Measurements from ENCODE around the gene GDPGP1. TPM values are rescaled to one million over a fixed set of nuclear protein-coding genes. Genes with fewer than 3 reads are reported as not detected.

Gene GDPGP1
- total and polyA plus RNA-seq, 4 donors: 2.5 to 8.6 (median 5.1) TPM

- Histone ChIP-seq H3K4me3 (ENCODE audit: low read depth in 1 of 3, low read length in 3 of 3) (no peak overlapping the region), H3K27me3 (ENCODE audit: control insufficient read depth in 4 of 4, insufficient read depth in 4 of 4, low read length in 3 of 4) (no peaks in the 10 kb centered on the region), H3K4me1 (ENCODE audit: control insufficient read depth in 4 of 4, insufficient read depth in 4 of 4, low read length in 3 of 4) (no peaks in the 10 kb centered on the region), H3K9me3 (ENCODE audit: control insufficient read depth in 4 of 4, low read length in 3 of 4) (no peaks in the 10 kb centered on the region), H3K9ac (ENCODE audit: low read depth in 1 of 2, low read length in 2 of 2) (no peak overlapping the region), H3K36me3 (ENCODE audit: control insufficient read depth in 4 of 4, insufficient read depth in 3 of 4, low read depth in 1 of 4, low read length in 3 of 4) (peaks cover 5 to 15% (median 8%) of the 10 kb centered on the region in 4 donors), H3K27ac (ENCODE audit: low read depth in 1 of 2, low read length in 2 of 2) (no peak overlapping the region)
- WGBS: 92% methylated on average over 8 of the region's 8 CpGs
- DNase-seq (ENCODE audit: low spot score): no peak
- no peak for TF ChIP-seq YY1 (IDR thresholded peaks at IDR 0.05)
- TF ChIP-seq HNF4G (IDR thresholded peaks at IDR 0.05): no peak
- TF ChIP-seq ATF3 (IDR thresholded peaks at IDR 0.05): no peak
- TF ChIP-seq RAD21 (IDR thresholded peaks at IDR 0.05): no peak
- TF ChIP-seq FOXA1 (IDR thresholded peaks at IDR 0.05): no peak
- no peak for TF ChIP-seq HNF4A (conservative IDR thresholded peaks at IDR 0.05)
- TF ChIP-seq EGR1 (IDR thresholded peaks at IDR 0.05; ENCODE audit: low read depth in 2 of 2): no peak
- no peak for TF ChIP-seq FOXA2 (IDR thresholded peaks at IDR 0.05)
- TF ChIP-seq MAX (IDR thresholded peaks at IDR 0.05): no peak
- TF ChIP-seq ZBTB33 (IDR thresholded peaks at IDR 0.05): no peak
- TF ChIP-seq GABPA (IDR thresholded peaks at IDR 0.05 in 1 of 2, conservative IDR thresholded peaks at IDR 0.05 in 1 of 2): no peak
- no peak for TF ChIP-seq RXRA (IDR thresholded peaks at IDR 0.05)
- TF ChIP-seq NR2F2 (IDR thresholded peaks at IDR 0.05): no peak
- TF ChIP-seq SP1 (IDR thresholded peaks at IDR 0.05): no peak
- TF ChIP-seq JUND (IDR thresholded peaks at IDR 0.05): no peak
- no peak for TF ChIP-seq TAF1 (conservative IDR thresholded peaks at IDR 0.05)
- TF ChIP-seq REST (IDR thresholded peaks at IDR 0.05): no peak
These were observed 6.8 kb downstream of the GDPGP1 start for GRCh38 chr15:90240856-90241255.

- Histone ChIP-seq H3K4me3 (ENCODE audit: low read depth in 1 of 3, low read length in 3 of 3) (no peak overlapping the region), H3K9me3 (ENCODE audit: control insufficient read depth in 4 of 4, low read length in 3 of 4) (no peaks in the 10 kb centered on the region), H3K4me1 (ENCODE audit: control insufficient read depth in 4 of 4, insufficient read depth in 4 of 4, low read length in 3 of 4) (no peaks in the 10 kb centered on the region), H3K36me3 (ENCODE audit: control insufficient read depth in 4 of 4, insufficient read depth in 3 of 4, low read depth in 1 of 4, low read length in 3 of 4) (peaks cover 5 to 15% (median 8%) of the 10 kb centered on the region in 4 donors), H3K9ac (ENCODE audit: low read depth in 1 of 2, low read length in 2 of 2) (no peak overlapping the region), H3K27me3 (ENCODE audit: control insufficient read depth in 4 of 4, insufficient read depth in 4 of 4, low read length in 3 of 4) (no peaks in the 10 kb centered on the region), H3K27ac (ENCODE audit: low read depth in 1 of 2, low read length in 2 of 2) (no peak overlapping the region)
- no peak for DNase-seq (ENCODE audit: low spot score)
- WGBS: 84% methylated on average over 22 of the region's 22 CpGs
- TF ChIP-seq NR2F2 (IDR thresholded peaks at IDR 0.05) (no peak), YY1 (IDR thresholded peaks at IDR 0.05) (no peak), CTCF (IDR thresholded peaks at IDR 0.05; ENCODE audit: low read depth, low read length, missing input control) (no peak), SP1 (IDR thresholded peaks at IDR 0.05) (no peak), HNF4G (IDR thresholded peaks at IDR 0.05) (no peak), RXRA (IDR thresholded peaks at IDR 0.05) (no peak), ZBTB33 (IDR thresholded peaks at IDR 0.05) (no peak), EGR1 (IDR thresholded peaks at IDR 0.05; ENCODE audit: low read depth in 2 of 2) (no peak), FOXA1 (IDR thresholded peaks at IDR 0.05) (no peak), TAF1 (conservative IDR thresholded peaks at IDR 0.05) (no peak), RAD21 (IDR thresholded peaks at IDR 0.05) (no peak)
These were observed 7.6 kb downstream of the GDPGP1 start for GRCh38 chr15:90241343-90242192.
